ENCODE data around the gene RUNX3.
"Not testable (repeated sequence)": the region's sequence is repeated elsewhere in the genome, so short reads cannot be mapped to it uniquely, and the experiment has no call there.

The RUNX3 gene

GRCh38 chr1:24911651-24912155 lies 18.4 kb downstream of the RUNX3 start:
- DNase-seq: no peak

- DNase-seq: no peak
Measured at GRCh38 chr1:24910751-24911650, 19.1 kb downstream of the RUNX3 start.

GRCh38 chr1:24910210-24910609 lies 19.9 kb downstream of the RUNX3 start:
- no peak for DNase-seq

GRCh38 chr1:24909388-24909898 lies 20.6 kb downstream of the RUNX3 start:
- no peak for DNase-seq

GRCh38 chr1:24908591-24909259 lies 21.4 kb downstream of the RUNX3 start:
- no peak for DNase-seq

- DNase-seq: not testable (repeated sequence)
Measured at GRCh38 chr1:24907587-24908294, 22.3 kb downstream of the RUNX3 start.

- no peak for DNase-seq
Measured at GRCh38 chr1:24906760-24907490, 23.2 kb downstream of the RUNX3 start.

- DNase-seq: no peak
Measured at GRCh38 chr1:24905979-24906720, 23.9 kb downstream of the RUNX3 start.

- DNase-seq: no peak
Measured at GRCh38 chr1:24905355-24905978, 24.6 kb downstream of the RUNX3 start.

GRCh38 chr1:24904731-24905354 lies 25.2 kb downstream of the RUNX3 start:
- DNase-seq: no peak

GRCh38 chr1:24903955-24904730 lies 25.9 kb downstream of the RUNX3 start:
- DNase-seq: no peak

- no peak for DNase-seq
Measured at GRCh38 chr1:24903560-24903954, 26.5 kb downstream of the RUNX3 start.

- DNase-seq: no peak
Measured at GRCh38 chr1:24903011-24903461, 27.0 kb downstream of the RUNX3 start.

- DNase-seq: no peak
Measured at GRCh38 chr1:24902471-24902891, 27.6 kb downstream of the RUNX3 start.

- no peak for DNase-seq
Measured at GRCh38 chr1:24901791-24902470, 28.1 kb downstream of the RUNX3 start.

GRCh38 chr1:24900985-24901781 lies 28.9 kb downstream of the RUNX3 start:
- DNase-seq: no peak

GRCh38 chr1:24900486-24900849 lies 29.6 kb downstream of the RUNX3 start:
- no peak for DNase-seq
